GM18873 (cell line): ENCODE measurements around the gene RMDN2.

Experiments used
- ATAC-seq: cut with Tn5 transposase; IDR thresholded peaks from one replicate; pipeline ENCODE4 v1.9.1; 2021; ENCODE audit warnings: mild to moderate bottlenecking, moderate library complexity, moderate number of reproducible peaks; ENCODE audit not compliant: unreplicated experiment, low FRiP score

The RMDN2 gene, protein sequence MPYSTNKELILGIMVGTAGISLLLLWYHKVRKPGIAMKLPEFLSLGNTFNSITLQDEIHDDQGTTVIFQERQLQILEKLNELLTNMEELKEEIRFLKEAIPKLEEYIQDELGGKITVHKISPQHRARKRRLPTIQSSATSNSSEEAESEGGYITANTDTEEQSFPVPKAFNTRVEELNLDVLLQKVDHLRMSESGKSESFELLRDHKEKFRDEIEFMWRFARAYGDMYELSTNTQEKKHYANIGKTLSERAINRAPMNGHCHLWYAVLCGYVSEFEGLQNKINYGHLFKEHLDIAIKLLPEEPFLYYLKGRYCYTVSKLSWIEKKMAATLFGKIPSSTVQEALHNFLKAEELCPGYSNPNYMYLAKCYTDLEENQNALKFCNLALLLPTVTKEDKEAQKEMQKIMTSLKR

DNA sequence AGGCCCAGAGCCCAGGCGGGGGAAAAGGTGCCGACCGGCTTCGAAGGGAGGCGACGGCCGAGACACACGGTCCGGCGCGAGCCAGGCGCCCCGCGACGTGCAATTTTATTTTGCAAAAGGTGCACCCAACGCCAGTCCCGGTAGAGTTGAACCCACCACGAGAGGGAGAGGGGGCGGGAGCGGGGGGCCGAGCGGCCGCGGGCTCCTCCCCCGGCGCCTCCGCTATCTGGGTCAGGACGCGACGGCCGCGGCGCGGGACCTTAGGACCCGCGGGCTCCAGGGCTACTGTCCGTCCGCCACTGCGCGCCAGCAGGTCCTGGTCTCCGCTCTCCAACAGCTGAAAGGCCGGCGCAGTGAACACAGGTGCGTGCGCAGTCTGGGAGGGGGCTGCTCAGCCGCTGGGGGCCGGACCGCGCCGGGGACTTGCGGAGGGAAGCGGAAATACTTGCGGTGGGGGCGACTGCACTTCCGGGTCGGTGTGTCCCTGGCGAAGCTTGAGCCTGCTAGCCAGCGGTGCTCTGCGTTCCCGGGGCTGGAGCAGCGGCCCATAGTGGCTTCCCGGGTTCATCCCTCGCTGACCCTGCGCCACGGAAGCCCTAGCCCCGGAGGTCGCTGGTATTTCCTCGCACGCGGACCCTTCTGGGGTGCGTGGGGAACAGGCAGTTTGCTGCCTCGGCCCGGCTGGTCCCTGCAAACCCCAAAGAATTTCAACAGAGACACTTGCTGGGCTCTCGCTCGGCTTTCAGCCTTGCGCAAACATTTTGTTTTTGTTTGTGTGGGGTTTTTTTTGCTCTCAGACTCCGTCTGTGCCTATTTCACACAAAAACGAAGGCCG lies at the start of gene RMDN2:
Gene RMDN2 (plus strand): TSS at position 225 of the 835 bp plus-strand sequence. CDS start 3,991 bp downstream, outside the sequence.
- ATAC-seq: peak; percentile 85

DNA sequence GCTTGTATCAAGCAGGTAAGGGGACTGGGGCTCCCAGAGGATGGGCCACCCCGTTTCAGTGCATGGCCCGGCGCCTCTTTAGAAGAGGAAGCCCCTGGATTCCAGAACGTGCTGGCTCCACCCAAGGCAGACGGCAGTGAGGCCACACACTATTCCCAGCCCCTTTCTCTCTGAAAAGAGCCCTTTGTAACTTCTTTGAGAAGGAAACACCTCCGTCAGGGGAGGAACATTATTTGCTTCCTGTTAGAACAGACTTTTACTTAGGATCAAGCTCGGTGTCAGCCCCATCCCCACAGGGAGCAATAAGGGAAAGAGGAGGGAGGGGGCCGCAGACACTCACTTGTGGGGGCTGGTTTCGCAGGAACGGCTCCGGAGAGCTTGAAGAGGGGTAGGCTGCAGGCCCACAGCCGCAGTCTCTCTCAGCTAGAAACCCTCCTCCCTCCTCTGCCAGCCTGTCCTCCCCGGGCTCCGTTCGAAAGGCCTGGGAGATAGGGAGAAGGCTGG lies 49.6 kb upstream of the RMDN2 start:
- no peak for ATAC-seq

DNA sequence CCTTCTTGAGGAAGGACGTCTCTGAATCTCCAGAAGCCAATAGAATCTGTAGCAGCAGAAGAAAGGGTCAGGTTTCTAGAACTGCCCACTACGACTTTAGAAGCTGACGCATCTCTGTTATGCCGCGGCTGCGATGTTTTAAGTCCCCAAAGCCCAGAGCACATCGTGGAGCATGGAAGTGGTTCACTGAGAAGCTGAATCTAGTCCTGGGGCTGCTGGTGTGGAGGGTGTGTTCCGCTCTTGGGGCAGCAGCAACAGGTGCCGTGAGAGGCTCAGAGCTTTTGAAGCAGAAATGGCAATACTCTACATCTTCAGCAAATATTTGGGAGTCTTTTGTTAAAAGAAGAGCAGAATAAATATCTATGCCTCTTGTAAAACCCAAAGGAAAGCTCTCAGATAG lies 48.9 kb upstream of the RMDN2 start:
- ATAC-seq: no peak

DNA sequence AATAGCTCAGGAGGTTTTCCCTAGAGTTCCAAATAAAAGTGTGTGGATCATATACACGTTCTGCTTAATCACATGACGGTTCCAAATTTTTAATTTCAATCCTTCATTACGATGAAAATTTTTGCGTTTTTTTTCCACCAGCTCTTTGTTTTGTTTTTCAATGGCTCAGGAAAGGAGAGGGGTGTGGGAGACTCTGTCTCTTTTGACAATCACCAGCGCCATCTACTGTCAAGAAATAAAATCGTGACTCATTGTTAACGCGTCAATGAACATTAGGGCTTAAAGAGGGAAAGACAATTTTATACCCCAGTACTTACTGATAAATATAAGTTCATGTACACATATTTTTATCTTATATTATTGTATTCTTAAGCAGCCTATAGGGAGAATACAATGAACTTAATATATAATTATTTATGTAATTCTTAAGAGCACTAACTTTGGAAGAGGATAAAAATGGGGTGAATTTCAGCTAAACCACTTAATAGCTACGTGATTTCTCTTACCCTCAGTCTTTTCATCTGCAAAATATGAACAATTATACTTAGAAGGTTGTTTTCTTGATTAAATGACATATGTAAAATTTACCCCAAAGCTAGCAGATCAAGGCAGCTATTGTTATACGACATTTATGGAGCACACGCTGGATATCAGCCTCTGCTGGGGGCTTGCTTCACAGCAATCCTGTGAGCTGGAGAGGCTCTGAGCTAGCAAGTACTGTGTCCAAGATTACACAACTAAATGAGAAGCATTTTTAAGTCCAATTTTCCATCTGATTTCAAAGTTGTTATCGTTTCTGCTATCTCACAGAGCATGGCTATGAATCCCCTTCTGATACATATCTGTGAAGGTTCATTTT lies 47.4 kb upstream of the RMDN2 start:
- no peak for ATAC-seq

DNA sequence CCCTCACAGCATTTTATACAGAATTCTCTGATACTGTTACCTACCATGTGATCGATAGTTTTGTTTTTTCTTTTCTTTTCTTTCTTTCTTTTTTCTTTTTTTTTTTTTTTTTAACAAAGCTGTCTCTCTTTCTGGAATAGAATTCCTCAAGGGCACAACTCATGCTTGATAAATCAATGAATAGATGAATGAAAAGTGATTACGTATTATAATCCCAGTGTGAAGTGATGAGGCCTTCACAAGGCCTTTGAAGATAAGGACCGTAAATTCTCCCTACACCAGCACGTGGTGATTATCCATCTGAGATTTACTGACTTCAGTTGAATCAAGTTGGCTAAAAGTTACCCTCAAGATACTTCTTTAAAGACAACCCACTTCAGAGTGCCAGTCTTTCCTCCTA lies 46.6 kb upstream of the RMDN2 start:
- no peak for ATAC-seq

DNA sequence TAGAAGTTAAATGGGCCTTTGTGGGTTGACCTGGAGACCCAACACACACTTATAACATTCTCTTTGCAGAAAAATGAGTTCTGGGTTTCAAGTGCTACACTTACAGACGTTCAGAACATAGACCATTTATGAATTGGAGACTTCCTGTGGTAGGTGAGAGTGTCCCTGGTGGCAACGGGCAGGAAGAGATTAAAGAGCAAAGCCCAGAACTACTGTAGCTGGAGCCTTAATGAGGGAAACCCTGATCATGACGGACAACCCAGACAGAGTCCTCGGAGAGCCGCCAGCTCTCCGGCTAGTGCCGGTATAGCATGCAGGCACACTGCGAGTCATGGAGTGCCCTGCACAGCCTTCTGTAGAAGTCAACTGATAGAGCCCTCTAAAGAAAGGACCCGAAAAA lies 44.5 kb upstream of the RMDN2 start:
- no peak for ATAC-seq

DNA sequence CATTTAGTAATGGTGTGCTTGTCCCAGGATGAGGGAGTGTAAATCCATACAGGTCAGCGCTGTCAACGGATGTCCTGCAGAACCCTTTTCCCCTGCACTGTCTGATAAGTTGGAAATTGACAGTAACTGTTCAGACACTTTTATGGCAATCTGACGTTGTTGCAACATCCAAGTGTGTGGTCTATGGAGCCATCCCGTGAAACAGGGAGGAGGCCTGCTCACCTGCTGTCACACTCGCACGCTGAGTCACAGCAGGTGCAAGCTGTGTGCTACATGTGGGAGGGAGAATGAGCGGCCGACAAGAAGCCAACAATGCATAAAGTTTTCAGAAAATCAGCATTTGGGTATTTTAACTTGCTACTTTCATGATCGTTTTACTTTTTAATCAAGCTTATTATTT lies 43.7 kb upstream of the RMDN2 start:
- no peak for ATAC-seq

DNA sequence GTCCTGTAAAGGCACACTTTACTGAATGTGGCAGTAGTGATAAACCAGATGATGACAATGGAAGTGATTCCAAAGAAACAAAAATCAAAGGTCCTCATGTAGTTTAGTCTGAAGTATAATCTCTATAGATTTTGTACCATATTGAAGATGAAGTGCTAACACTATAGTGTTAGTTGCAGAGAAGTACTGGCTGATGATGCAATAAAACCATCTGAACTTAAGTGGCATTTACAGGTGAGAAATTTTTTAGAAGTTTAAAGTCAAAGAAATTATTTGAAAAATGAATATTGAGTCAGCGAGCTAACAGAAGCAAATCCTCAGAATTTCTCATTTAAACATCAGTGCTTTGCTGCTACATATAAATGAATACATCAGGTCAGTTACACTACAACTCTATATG lies 43.1 kb upstream of the RMDN2 start:
- ATAC-seq: no peak

DNA sequence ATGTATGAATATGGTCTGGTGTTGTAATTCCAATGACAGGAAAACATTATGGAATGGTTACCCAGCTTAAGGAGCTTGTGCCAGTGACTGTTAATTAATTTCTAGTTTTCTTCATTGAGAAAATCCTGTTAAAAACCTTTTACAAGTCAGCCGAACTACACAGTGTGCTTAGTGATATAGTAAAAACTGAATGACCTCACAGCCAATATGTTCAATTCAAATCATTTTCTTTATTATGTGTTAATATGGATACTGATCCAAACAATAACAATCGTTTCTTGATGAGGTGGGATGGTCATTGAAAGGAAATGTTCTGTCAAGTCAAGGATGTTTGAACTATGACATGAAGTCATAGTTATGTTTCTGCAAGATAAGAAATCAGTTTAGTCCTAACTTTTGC lies 41.6 kb upstream of the RMDN2 start:
- ATAC-seq: no peak

DNA sequence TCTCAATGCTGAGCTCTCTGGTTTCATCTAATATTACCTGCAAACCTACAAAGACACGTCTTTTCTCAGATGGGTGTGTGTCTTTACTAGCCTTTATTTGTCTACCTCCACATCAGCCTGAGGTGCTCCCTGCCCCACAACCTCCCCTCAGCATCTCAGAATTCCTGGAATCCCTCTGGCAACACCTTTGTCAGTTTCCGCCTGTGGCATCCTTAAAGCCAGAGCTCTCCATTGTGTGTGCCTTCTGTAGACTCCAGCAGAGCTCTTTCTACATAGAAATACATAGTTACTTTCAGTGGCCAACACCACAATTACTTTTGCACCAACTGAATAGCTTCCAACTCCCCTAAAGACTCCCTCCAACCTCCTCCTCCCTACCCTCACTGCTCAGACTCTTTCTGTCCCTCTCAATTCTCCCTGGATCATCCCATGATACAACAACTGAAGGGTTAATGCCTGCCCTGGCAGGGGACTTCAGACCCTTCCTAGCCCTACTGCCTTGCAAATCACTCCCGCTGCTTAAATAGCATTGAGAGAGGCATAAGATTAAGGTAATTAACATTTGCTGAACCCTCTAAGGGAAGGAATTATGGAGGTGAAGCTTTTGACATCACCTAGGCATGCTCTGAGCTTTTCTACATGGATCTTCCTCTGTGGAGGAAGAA lies 39.6 kb upstream of the RMDN2 start:
- ATAC-seq: no peak

DNA sequence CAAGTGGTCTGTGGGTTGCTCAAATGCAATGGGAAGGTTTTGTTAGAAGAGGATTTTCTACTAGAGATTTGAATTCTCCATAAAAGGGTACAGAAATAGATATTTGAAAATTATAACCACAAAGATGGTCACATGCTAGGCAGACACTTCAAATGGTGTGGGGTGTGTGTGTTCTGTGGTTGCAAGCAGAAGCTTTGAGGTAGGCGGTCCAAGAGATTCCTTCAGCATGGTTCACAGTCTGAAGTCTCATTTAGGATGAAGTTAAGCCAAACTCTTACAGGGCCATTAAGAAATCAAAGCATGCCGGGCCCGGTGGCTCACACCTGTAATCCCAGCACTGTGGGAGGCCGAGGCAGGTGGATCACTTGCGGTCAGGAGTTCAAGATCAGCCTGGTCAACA lies 38.3 kb upstream of the RMDN2 start:
- ATAC-seq: no peak

DNA sequence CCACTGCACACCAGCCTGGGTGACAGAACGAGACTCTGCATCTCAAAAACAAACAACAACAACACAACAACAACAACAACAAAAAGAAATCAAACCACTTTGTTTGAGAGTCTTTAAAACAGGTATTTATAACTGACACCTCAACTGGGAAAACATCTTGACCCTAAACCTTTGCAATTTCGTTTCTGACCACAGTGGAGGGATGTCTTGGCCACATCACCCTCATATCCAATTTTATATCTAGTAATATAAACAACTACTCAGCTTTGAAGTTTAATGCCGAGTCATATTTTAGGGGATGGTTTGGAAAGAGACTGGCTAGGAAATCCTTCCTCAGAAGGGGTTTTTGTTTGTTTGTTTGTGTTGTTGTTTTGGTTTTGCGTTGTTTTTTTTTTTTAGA lies 37.8 kb upstream of the RMDN2 start:
- ATAC-seq: no peak

DNA sequence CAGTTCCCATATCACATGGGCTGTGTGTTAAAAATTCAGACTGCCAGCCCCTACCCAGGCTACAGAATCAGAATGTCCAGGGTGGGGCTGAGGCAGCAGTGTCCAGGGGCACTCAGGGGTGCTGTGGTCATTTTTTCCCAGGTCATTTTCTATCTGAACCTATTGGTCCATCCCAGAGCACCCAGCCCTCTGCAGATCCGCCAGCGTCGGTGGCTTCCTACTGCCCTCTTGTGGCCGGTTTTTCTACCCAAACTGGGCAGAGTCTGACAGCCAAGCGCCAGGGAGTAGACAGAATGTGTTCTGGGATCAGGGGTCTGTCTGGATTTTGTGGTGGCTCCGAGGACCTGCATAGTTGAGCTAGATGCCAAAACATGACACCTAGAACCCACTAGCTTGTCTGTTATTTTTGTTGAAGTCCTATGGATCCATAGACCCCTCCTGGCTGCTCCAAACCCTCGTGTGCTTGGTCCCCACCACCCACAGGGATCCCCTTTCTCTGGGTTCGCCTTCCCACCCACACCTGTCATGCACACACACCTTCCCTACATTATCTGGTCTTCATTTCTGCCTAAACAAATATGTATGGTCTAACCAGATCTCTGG lies 34.1 kb upstream of the RMDN2 start:
- ATAC-seq: no peak

DNA sequence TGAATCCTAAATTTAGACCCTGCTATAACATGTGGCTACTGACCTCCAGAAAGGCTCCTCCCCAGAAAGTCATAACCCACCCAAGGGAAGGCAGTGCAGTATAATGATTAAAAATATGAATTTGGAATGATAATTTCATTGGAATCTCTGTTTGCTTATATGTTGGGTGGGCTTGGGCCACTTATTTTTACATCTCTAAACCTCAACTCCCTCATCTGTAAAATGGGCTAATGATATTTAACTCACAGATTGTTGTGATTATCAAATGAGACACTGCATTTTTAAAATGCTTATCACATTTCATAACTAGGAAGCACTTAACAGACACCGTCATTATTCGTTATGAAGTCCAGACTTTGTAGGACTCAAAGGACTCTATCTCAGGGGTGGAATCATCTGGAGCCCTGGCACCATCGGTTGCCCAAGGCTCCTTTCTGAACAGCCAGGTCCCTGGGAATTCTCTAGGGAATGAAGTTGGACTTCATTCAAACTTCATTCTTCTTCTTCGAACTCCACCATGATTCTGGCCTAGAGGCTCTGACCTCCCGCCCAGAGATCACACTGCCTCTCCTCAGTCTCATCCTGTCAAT lies 33.1 kb upstream of the RMDN2 start:
- no peak for ATAC-seq

DNA sequence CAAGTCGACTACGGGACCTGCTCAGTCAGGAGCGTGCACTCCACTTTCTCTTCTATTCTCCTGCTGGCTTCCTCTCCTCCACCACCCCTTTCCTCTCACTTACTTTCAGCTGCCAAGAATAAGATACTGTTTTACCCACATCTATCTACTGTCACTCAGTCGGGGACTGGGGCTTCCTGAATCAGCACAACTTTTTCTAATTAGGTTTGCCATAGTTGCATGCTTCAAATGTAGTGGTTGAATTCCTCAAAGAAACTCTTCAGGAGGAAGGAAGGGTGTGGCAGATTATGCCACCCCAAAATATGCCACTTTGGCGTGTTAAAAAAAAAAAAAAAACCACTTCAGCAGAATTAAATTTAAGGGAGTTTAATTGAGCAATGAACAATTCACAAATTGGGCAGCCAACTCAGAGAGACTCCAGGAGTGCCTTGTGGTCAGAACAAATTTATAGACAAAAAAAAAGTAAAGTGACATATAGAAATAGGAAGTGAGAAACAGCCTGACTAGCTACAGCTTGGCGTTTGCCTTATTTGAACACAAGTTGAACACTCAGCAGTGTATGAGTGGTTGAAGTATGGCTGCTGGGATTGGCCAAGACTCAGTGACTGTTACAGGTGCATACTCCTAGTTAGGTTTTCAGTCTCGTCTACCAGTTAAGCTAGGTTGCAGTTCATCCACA lies 32.5 kb upstream of the RMDN2 start:
- ATAC-seq: peak; percentile 74

DNA sequence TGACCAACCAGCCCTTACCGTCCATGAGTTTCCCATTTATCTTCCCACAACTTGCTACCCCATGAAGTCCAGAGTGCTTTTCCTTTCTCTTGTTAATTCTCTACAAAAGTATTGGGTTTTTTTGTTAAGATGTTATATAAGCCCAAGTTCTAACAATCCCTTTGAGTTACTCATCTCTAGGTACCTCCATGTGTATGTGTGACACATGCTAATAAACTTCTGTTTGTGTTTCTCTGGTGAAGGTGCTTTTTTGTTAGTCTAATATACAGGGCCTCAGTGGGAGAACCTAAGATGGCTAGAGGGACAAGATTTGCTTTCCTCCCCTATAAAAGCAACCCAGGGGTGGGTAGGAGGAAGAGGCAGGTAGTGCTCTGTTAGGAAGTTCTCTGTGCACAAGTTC lies 31.8 kb upstream of the RMDN2 start:
- no peak for ATAC-seq

DNA sequence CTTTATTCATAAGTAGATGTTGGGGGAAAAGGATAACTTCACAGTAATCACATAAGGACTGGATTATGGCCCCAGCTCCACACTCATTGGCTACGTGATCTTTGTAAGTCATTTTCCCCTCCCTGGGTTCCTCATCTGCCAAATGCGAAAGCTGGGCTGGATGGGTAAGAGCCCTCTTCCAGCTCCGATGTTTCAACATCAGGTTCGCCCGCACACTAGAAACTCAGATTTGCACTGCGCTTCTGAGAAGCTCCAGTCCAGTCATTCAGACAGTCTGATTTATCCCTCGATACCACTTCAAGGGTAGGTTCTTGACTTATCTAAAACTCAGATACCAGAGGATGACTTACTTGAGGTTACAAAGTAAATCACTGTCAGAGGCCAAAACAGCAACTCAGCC lies 31.0 kb upstream of the RMDN2 start:
- no peak for ATAC-seq

DNA sequence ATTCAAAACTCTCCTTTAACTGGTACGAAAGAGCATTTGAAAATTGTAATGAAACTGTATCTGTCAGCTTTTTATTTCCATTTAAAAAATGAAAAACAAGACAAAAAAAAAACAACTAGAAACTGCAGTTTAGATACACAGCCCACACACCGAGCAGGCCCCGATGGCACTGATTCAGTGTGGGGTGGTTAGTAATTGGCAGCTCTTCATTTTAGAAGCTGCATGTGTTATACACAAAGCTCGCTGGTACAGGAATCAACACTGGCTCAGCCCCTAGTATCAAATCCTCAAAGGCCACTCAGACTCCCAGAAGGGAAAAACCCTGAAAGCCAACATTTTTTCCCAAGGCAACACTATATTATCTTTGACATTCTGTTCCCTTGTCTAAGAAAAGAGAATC lies 30.5 kb upstream of the RMDN2 start:
- no peak for ATAC-seq

DNA sequence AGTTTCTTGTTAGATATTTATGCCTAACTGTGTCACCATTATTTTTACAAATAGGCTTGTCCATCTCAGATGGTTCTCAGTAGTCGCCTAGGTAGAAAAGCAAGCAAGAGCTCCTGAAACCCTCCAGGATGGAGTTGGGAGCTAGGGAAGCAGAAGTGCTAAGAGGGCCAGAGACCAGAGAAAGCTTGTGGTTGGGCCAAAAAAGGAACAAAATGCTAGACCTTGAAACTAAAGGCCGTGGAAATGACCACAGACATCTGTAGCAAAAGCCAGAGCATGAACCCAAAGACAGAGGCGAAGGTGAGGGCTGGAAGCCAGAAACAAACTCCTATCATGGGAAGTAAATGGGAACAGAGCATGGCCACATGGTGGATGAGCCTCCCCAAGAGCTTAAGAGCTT lies 29.9 kb upstream of the RMDN2 start:
- no peak for ATAC-seq
